NCI-H128 (cell line): ENCODE measurements around the gene LMF1.
"Not testable (repeated sequence)": the region's sequence is repeated elsewhere in the genome, so short reads cannot be mapped to it uniquely, and the experiment has no call there.

Experiments
- DNase-seq: peaks from one replicate; lab custom pipeline; 2025; ENCODE audit not compliant: unreplicated experiment; lab: John Stamatoyannopoulos, UW

Gene LMF1

GRCh38 chr16:897701-898100 lies 73.1 kb downstream of the LMF1 start:
- DNase-seq: no peak

- DNase-seq: no peak
Measured at GRCh38 chr16:897200-897543, 73.6 kb downstream of the LMF1 start.

- no peak for DNase-seq
Measured at GRCh38 chr16:896261-897199, 74.3 kb downstream of the LMF1 start.

- DNase-seq: no peak
Measured at GRCh38 chr16:895371-895770, 75.4 kb downstream of the LMF1 start.

- DNase-seq: no peak
Measured at GRCh38 chr16:894841-895240, 75.9 kb downstream of the LMF1 start.

- DNase-seq: no peak
Measured at GRCh38 chr16:894136-894535, 76.6 kb downstream of the LMF1 start.

GRCh38 chr16:893360-893759 lies 77.4 kb downstream of the LMF1 start:
- no peak for DNase-seq

GRCh38 chr16:892536-893255 lies 78.1 kb downstream of the LMF1 start:
- DNase-seq: no peak

- DNase-seq: no peak
Measured at GRCh38 chr16:892006-892405, 78.8 kb downstream of the LMF1 start.

- no peak for DNase-seq
Measured at GRCh38 chr16:891353-891740, 79.4 kb downstream of the LMF1 start.

GRCh38 chr16:890716-891352 lies 80.0 kb downstream of the LMF1 start:
- DNase-seq: no peak

GRCh38 chr16:890217-890616 lies 80.6 kb downstream of the LMF1 start:
- DNase-seq: no peak

- DNase-seq: no peak
Measured at GRCh38 chr16:889586-889985, 81.2 kb downstream of the LMF1 start.

GRCh38 chr16:888901-889570 lies 81.7 kb downstream of the LMF1 start:
- no peak for DNase-seq

GRCh38 chr16:888456-888855 lies 82.3 kb downstream of the LMF1 start:
- DNase-seq: not testable (repeated sequence)

GRCh38 chr16:887846-888245 lies 82.9 kb downstream of the LMF1 start:
- DNase-seq: no peak

GRCh38 chr16:886802-887731 lies 83.7 kb downstream of the LMF1 start:
- no peak for DNase-seq

- no peak for DNase-seq
Measured at GRCh38 chr16:886084-886543, 84.7 kb downstream of the LMF1 start.

GRCh38 chr16:885391-885790 lies 85.4 kb downstream of the LMF1 start:
- no peak for DNase-seq

- DNase-seq: no peak
Measured at GRCh38 chr16:884232-884631, 86.6 kb downstream of the LMF1 start.
